NCI-H524 treated with DMSO at 0.1 percent for 48 hours (cell line): ENCODE measurements around the gene IL25.
"Not testable (repeated sequence)": the region's sequence is repeated elsewhere in the genome, so short reads cannot be mapped to it uniquely, and the experiment has no call there.

Experiments used
- DNase-seq: peaks from one replicate; lab custom pipeline; 2025; lab: John Stamatoyannopoulos, UW

Gene IL25

GRCh38 chr14:23409966-23410635 is 37.5 kb downstream of the IL25 start:
- no peak for DNase-seq

GRCh38 chr14:23411563-23412525 is 39.2 kb downstream of the IL25 start:
- no peak for DNase-seq

GRCh38 chr14:23413681-23414080 is 41.1 kb downstream of the IL25 start:
- no peak for DNase-seq

GRCh38 chr14:23414254-23414653 is 41.6 kb downstream of the IL25 start:
- DNase-seq, result no peak

GRCh38 chr14:23414906-23415820 is 42.6 kb downstream of the IL25 start:
- DNase-seq, result no peak

- no peak for DNase-seq
These were observed 43.5 kb downstream of the IL25 start for GRCh38 chr14:23415821-23416778.

GRCh38 chr14:23416801-23417200 is 44.2 kb downstream of the IL25 start:
- DNase-seq, result no peak

GRCh38 chr14:23417269-23417668 is 44.7 kb downstream of the IL25 start:
- not testable (repeated sequence) for DNase-seq

- DNase-seq, result no peak
These were observed 45.4 kb downstream of the IL25 start for GRCh38 chr14:23418021-23418420.

GRCh38 chr14:23419646-23420045 is 47.0 kb downstream of the IL25 start:
- not testable (repeated sequence) for DNase-seq

GRCh38 chr14:23421594-23421993 is 49.0 kb downstream of the IL25 start:
- DNase-seq, result no peak

- no peak for DNase-seq
These were observed 51.0 kb downstream of the IL25 start for GRCh38 chr14:23423657-23424056.

GRCh38 chr14:23425169-23425568 is 52.6 kb downstream of the IL25 start:
- DNase-seq, result no peak

GRCh38 chr14:23425798-23426197 is 53.2 kb downstream of the IL25 start:
- not testable (repeated sequence) for DNase-seq
